NCI-H146 treated with DMSO at 0.1 percent for 48 hours (cell line): ENCODE data around the gene STON2.

Experiments
- DNase-seq: peaks from one replicate; lab custom pipeline; 2025; ENCODE audit not compliant: unreplicated experiment; lab: John Stamatoyannopoulos, UW

Gene STON2

DNA sequence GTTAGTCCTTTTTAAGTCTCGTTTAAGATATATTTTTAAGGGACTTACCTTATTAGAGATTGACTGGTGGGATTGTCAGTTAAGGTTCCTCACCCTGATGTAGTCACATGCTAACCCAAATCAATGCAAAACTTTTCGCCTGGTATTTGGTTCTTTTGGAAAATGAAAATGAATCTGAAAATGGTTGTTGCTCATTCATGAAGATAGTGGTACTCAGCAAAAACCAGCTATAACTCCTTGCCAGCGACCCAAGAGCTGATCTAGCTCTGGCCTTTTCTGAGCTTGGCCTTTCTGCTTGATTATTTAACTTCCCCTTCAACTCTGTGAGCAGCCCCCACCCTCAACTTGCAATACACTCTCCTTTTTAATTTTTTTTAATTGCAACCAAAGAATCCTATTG is 94.4 kb downstream of the STON2 start:
- DNase-seq = no peak

DNA sequence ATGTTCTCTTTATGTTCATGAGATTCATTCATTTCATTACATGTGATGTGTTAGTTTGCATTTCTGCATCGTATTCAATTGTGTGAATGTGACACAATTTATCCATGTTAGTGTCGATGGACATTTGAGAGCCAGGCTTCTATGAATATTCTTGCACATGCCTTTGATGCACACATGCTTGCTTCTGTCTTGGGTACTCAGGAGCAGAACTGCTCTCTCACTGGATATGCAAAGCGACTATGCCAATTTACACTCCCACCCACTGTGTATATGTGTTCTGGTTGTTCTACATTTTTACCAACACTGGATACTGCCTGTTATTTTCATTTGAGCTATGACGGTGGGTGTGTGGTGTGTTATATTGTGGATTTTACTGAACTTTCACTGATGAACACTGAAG is 95.1 kb downstream of the STON2 start:
- DNase-seq = no peak

DNA sequence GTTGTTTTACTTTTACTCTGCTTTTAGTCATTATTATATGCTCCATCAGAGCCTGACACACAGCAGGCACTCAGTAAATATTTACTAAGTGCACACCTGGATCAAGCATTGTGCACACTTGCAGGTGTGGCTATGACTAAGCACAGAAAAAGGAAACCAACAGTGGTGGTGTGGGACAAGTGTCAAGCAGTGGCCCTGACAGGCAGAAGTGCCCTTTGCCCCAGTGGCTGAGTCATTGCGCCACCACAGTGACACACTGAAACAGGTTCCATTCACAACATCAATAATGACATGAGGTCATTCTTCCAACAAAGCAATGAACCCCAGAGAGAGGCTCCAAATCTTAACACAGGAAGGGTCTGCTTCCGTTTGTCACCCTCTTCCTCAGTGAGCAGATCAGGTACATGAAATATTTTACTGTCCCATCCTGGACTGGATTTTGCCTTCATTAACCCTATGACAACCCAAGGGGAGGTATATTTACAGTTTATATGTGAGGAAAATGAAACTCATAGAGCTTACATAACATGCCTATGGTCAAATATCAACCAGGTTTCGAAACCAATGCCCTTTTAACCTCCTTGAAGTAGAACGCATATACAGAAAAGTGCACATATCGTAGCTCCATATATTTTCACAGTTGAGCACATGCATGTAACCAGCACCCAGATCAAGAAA is 96.7 kb downstream of the STON2 start:
- peak; percentile 71 for DNase-seq

DNA sequence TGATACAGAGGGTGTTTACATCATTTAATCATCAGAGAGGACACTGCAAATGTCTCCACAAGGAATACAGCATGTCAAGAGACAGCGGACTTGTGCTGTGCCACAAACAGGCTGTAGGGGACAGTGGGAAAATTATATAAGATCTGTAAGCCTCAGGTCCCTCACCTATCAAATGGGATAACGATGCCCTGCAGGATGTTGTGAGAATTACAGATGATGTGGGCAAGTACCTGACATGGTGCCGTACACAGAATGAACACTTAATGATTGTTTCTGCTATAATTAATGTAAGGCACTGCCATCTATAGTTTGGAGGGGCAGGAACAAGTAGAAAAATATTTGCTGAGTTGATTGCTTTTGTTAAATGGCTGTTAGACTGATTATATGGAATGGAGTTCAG is 97.5 kb downstream of the STON2 start:
- DNase-seq = peak; percentile 71

DNA sequence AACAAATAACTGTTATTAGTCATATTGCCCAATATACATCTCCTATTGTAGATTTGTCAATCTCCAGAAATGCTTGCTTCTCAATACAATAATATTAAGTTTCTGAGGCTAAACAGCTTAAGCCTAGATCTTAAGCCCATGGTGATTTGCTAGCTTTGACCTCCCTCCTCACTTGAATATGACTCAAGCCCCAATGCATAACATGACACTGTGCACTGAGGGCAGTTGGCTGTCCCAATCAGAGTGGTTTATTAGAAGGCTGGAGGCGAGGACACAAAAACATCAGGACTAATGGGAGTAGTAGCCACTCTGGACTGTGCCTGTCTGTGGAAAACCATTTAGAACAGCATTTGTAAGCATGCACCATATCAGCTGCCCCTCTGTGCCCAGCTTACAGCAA is 98.3 kb downstream of the STON2 start:
- DNase-seq = no peak

DNA sequence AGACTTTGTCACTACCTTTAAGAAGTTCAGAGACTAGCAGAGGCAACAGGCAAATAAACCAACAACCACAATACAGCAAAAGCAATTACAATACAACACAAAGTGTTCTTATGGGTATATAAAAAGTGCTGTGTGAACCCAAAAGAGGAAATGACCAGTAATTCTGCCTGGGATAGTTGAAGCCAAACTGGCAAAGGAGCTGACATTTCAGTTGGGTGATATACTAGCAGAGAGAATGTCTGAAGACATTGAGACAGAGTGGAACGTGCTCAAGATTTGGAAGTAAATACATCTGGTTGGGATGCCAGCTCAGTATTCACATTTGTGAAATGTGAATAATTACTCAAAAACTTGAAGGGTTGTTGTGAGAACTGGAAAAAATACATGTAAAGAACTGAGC is 98.8 kb downstream of the STON2 start:
- DNase-seq = no peak

DNA sequence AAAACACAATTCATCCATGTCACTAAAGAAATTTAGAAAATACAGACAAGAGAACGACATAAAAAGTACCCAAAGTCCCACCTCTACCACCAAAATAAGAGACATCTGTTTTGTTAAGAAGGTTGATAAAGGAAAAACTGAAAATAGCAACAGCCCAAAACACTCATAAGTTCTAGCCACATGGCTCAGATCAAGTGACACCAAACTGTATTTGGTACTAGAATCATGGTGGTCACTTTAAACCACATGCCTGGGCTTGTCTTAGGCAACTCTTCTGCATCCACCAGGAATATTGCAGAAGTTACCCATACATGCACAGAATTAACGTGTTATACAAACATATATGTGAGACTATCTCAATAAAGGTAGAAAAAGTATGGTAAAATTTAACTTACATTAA is 101.2 kb downstream of the STON2 start:
- DNase-seq = no peak

DNA sequence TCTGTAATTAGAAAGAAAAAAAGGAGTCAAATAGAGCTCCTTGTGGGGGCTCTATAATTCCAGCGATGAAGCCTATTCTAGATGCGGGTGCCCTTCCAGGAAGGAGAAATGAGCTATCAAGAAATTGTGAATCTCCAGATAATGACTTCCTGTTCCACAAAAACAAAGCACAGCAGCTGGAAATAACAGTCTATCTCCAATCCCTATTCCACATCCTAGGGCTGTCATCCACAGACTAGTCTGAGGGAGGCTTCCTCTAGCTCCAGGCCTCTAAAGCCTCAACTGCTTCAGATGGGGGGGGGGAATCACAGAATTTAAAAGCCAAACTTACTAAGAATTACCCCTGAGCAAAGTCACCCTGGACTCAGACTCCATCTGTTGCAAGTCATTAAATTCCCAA is 102.0 kb downstream of the STON2 start:
- no peak for DNase-seq

DNA sequence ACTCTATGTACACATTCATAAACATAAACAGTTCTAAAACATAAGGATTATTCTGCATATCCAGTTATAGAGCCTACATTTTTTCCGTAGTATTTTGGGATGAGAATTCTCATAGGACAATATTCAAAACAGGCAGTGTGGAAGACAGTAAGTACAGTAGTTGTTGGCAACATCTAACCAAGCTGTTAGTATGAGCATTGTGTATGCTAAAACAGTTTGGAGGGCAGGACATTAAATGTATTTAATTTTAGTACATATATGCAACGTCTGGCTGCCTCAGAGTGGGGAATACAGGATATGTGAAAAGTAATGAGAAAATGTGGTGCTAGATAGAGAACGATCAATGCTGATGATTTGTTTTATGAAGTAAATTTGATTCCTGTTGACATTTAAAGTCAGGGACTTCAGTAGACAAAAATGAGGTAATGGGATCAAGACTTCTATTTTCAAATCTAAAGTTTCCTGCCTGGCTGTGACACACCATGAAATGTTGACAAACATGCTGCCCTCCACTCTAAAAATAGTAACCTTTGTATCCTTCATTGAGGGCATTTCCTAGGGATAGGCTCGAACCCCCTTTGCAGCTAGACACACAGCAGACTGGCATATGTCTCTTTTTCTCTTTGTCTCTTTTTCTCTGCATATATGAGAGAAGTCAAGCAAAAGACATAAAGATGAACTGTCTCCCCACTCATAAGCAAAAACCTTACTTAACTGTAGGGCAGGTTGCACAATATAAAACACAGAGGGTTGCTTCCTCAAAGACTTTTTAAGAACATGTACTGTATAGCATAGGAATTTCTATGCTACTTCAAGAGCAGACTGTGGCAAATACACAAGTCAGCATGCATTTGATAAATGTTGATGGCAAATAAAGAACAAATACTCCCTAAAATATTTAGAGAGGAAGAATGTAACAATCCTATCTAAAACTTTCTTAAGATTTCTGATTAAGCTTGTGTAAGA is 103.9 kb downstream of the STON2 start:
- DNase-seq = no peak

DNA sequence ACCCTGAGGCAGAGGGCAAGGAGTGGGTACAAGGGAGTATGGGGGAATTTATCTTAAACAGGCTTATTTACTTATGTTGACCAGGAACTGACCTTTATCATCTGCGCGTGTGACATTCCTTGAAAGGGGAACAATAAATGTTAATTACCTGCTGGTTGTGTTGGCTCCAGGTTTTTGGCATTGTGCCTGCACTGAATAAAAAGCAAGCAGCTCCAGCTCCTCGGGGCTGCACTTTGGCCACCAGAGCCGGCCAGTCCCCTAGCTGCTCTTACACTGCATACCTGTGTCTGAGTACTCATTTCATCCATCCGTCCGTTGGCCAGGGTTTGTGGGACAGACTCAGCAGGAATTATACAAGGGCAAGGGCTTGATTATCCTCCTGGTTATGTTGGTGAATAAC is 110.6 kb downstream of the STON2 start:
- DNase-seq = no peak

DNA sequence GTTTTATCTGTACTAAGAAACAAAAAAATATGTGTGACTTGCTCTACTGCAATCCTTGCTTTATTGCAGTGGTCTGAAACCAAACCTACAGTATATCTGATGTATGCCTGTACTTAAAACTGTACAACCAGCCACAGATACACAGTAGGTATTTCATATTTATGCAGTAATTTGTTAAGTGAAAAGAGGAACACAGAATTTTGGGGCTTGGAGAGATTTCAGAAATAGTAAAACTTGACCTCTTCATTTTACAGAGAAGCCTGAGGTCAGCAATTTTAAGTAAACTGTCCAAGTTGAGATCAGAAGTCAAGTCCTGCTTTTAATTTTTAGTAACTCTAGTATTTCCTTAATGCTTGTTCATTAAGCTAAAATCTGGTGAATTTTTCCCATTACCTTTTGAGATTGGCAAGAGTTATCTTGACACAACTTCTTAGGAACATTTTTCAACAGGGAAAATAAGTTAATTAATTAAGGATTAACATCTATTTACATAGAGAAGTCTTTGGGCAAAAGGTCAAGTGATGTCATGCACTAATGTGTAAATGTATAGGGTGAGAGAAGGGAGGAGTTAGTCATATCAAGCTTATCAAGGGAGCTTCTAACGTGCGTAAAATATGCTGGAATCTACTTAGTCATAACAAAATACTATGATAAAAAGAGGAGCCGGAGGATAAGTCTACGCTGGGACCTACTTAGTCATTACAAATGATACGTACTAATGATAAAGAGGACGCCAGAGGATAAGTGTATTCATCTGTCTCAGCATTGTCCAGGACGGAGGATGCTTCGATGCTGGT is 113.4 kb downstream of the STON2 start:
- no peak for DNase-seq

DNA sequence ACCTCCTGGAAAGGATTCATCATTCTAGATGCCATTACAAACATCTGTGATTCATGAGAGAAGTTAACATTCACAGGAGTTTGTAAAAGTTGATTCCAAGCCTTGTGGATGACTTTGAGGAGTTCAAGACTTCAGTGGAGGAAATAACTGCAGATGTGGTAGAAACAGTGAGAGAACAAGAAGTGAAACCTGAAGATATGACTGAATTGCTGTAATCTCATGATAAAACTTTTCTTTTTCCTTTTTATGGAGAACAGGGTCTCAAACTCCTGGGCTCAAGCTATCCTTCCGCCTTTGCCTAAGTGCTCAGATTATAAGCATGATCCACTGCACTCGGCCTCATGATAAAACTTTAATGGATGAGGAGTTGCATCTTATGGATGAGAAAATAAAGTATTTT is 114.9 kb downstream of the STON2 start:
- DNase-seq = no peak

DNA sequence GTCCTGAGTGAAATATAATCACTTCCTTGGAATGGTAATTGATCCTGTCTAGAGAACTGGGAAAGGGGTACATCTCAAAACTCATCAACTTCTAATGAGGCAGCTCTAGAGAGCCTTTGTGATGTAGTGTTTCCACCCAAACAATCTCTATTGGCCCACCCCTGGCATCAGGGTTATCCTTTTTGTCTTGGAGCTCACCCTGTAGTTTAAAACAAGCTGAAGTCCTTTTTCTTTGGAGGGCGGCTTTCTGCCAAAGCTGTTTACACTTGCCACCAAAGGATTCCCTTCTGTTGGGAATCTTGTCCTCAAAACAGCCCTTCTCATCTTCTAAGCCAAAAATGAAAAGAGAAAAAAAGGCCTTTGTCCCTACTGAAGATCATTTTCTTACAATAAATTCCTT is 118.8 kb downstream of the STON2 start:
- DNase-seq = no peak

DNA sequence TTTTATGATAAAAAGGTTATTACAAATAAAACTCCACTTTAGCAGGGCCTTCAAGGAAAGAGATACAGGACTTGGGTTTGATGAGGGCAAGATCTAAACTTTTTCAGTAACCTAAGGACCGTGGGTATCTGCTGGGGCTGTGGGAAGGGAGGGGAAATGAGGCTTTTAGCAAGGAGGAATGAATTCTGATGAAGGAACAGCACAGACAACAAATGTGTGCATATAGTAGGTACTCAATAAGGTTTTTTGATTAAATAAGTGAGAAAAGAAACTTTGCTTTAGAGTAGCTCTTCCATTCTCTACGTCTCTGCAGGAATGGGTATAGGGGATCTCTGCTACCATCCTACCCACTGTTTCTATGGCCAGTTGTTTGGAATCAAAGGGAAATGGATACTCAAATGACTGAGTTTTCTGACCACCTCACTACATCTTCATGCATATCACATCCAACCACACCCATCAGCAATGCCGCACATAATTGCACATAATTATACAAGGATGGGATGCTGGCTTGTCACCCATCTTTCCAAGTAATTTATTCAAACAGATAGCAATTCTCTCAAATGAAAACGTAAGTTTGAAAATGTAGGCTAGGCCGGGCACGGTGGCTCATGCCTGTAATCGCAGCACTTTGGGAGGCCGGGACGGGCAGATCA is 119.9 kb downstream of the STON2 start:
- DNase-seq = no peak

DNA sequence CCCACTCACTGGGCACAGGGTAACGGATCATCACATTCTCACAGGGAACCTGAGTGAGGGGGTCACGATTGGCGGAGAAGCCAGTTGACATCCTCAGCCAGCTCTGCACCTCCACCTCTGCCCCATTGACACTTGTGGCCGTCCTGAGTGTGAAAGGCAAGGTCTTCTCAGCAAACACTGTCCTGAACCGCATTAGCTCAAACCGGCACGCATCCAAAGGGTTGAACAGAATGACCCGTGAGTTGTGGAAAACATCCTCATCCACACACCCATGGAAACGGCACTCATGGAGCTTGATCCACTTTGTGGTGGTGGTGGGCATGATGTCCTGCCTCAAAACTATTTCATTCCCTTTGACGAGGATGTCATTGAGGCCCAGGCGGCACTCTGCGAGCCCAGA is 123.0 kb downstream of the STON2 start:
- no peak for DNase-seq

DNA sequence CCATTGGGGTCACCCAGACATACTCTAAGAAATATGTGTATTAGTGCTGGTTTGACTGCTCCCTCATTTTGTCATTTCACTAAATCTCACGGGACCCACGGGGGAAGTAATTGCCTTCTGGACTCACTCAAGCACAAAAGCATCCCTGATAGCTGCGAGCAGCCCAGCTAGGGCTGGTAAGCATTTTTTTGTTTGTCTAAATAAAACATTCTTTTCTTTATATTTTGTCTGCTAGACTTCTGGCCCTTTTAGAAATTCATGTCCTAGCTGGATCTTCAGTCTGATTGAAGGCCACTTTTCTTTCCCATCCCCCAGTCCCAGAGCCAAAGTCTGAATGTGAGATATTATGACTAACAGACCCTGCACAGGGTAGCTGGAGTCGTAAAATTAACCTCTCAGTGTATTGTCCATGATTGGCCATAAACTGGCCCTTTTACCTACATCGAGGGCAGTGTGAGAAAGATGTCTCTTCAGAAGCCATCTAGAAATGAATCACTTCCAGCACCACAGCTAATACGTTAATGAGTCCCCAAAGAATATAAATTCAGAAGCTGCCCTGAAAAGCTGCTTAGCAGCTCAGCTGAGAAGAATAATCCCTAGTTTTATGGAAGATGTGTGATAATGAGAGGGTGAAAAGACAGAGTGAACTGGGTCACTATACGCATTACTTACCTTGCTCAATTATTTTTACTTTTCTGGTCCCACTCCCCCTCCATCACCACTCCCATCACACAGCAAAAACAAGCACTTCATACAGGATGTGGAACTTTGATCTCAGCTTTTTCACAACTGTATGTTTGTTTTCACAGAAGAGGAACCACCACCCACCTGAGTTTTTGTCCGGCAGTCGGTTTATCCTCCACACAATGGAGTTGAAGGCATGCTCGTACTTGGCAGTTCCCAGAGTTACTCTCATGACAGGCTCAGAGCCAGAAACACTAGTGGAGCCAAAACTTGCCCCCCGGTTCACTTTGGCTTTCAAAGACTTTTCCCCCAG is 123.8 kb downstream of the STON2 start:
- no peak for DNase-seq

DNA sequence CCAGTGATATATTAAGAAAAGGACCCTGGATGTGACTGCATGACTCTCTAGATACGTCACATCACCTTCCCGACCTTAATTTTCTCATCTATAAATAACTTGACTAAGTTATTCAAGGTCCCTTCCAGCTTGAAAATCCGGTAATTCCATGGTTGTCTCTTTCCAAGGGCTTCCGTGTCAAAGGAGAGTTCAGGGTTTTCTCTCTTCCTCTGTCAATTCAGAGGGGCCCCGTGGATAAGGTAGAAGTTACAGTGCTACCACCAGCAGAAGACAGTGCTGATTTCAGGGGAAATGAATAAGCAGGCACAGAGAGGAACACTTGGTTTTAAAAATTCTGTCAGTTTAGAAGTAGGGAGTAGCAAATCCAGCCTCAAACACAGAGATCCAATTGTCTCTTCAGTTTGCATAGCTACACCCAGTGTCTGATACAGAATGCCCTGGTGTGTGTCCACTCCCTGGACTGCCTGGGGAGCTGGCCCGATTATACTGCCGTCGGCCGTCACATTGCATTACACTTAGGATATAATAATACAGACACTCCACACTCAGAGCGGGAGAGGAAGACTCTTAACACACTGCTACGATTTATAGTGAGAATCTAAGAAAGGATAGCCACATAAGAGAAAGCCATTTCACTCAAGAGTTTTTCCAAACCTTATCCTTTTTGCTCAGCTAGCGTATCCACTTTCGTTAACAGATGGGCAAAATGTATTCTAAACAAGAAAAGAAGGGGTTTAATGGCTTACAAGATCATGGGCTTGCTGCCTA is 124.6 kb downstream of the STON2 start:
- DNase-seq = no peak

DNA sequence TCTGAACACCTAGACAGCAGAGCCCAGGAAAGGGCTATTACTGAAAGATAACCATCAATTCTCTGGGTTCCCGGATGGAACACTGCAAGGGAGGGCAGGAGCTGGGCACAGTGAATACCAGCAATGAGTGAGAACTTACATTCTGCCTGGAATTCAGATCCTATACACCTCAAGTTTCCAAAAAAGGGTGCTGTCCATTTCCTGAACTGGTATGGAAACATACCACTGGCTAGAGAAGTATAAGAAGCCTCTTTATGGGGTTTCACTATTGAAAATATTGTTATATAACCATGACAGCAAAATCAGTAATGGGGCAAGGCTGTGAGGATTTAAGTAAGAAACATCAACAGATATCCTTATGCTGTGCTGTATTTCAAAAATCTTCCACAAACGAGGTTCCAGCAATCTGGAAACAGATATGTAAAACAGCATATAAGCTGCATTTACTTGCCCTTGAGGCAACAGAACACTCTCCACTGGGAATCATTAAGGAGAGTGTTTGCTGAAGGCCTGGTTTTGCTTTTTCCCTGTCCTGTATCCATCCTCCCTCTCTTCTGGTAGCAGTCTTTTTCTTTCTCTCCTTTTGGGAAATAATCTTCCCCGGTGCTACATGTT is 126.1 kb downstream of the STON2 start:
- DNase-seq = no peak

DNA sequence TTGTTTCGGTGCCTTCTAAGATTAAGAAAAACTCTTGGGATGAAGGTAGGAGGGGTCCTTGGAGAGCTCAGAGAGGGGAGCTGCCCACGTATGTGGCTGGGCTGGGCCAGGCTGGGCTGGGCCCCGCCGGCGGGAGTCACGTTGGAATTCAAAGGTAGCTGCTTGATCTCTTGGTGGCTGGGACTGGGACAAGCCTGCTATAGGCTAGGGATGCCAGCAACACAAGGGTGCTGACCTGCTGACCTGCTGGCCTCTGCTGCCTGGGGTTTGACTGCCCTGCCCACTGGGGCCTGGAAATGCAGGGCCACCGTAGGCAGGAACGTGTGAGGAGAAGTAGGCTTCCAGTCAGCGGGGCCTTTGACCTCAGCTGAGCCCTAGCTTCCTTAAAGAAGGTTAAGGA is 126.6 kb downstream of the STON2 start:
- DNase-seq = no peak
